Measurements from ENCODE around the gene PIGU. TPM values are rescaled to one million over a fixed set of nuclear protein-coding genes. Genes with fewer than 3 reads are reported as not detected.

Gene PIGU
- total and polyA plus RNA-seq, 9 of the 15 experiments (the other 6 are each of a cell fraction or from before 2014, with no cell fraction given) = 6.5 to 100 (median 28.1) TPM

DNA sequence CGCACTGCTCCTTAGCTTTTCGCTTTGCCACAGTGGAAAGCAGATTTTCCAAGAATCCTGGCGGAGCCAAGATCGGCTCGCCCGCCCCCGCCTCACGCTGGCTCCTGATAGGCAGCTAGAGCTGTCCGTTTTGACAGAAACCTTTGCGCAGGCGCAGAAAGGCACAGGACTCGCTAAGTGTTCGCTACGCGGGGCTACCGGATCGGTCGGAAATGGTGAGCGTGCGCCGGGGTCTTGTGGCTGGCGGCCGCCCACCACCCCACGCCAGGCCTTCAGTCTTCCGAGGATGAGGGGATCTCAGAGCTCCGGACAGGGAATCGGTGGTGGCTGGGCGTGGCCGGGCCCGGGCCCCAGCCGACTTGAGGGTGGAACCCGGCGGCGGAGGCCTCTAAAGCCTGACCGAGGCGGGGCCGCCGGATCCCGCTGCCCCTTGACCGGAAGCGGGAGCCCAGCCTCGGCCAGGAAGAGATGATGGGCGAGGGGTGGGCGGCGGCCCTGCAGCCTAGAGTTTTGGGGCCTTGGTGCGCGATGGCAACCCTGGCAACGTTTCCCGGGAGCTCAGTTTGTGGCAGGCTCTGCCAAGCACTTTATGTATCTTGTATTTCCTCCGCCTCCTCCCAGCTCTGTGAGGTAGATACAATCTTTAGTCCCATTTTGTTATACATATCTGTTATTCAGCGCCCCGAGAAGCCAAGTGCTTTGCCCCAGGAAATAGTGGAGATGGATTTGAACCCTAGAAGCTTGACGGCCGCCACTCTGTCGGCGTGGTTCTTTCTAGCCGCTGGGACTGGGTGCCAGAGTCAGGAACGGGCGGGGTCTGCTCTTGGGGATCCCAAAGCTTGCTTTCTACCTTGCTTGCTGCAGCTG, 160.4 kb downstream of the PIGU start, which contains the start of gene DYNLRB1 (continued):
- no peak for TF ChIP-seq NCOA2 (IDR thresholded peaks at IDR 0.05; ENCODE audit: partially characterized antibody in 2 of 2)
- no peak for TF ChIP-seq ZNF707 (CRISPR knock-in tag; conservative IDR thresholded peaks at IDR 0.05)
- no peak for TF ChIP-seq RNF2 (IDR thresholded peaks at IDR 0.05)
- TF ChIP-seq, protein P1, sequence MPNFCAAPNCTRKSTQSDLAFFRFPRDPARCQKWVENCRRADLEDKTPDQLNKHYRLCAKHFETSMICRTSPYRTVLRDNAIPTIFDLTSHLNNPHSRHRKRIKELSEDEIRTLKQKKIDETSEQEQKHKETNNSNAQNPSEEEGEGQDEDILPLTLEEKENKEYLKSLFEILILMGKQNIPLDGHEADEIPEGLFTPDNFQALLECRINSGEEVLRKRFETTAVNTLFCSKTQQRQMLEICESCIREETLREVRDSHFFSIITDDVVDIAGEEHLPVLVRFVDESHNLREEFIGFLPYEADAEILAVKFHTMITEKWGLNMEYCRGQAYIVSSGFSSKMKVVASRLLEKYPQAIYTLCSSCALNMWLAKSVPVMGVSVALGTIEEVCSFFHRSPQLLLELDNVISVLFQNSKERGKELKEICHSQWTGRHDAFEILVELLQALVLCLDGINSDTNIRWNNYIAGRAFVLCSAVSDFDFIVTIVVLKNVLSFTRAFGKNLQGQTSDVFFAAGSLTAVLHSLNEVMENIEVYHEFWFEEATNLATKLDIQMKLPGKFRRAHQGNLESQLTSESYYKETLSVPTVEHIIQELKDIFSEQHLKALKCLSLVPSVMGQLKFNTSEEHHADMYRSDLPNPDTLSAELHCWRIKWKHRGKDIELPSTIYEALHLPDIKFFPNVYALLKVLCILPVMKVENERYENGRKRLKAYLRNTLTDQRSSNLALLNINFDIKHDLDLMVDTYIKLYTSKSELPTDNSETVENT (CRISPR knock-in tag; IDR thresholded peaks at IDR 0.05) = peak; percentile 11; the same call in 1 of the 2 replicates
- TF ChIP-seq MXI1 (IDR thresholded peaks at IDR 0.05; ENCODE audit: low read depth, low read length) = peak; percentile 8; the same call in 1 of the 2 replicates
- TF ChIP-seq SETDB1 (IDR thresholded peaks at IDR 0.05; ENCODE audit: low read length) = no peak
- TF ChIP-seq KDM2B (CRISPR knock-in tag; IDR thresholded peaks at IDR 0.05) = peak; percentile 54; the same call in 1 of the 2 replicates
- TF ChIP-seq, protein P2, sequence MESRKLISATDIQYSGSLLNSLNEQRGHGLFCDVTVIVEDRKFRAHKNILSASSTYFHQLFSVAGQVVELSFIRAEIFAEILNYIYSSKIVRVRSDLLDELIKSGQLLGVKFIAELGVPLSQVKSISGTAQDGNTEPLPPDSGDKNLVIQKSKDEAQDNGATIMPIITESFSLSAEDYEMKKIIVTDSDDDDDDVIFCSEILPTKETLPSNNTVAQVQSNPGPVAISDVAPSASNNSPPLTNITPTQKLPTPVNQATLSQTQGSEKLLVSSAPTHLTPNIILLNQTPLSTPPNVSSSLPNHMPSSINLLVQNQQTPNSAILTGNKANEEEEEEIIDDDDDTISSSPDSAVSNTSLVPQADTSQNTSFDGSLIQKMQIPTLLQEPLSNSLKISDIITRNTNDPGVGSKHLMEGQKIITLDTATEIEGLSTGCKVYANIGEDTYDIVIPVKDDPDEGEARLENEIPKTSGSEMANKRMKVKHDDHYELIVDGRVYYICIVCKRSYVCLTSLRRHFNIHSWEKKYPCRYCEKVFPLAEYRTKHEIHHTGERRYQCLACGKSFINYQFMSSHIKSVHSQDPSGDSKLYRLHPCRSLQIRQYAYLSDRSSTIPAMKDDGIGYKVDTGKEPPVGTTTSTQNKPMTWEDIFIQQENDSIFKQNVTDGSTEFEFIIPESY (CRISPR knock-in tag; IDR thresholded peaks at IDR 0.05) = no peak
- no peak for TF ChIP-seq ZFPM2 (CRISPR knock-in tag; IDR thresholded peaks at IDR 0.05)
- TF ChIP-seq MYBL2 (IDR thresholded peaks at IDR 0.05; ENCODE audit: low read depth) = no peak
- TF ChIP-seq MYBL2 (CRISPR knock-in tag; IDR thresholded peaks at IDR 0.05; ENCODE audit: borderline replicate concordance) = no peak
- TF ChIP-seq, protein P3, sequence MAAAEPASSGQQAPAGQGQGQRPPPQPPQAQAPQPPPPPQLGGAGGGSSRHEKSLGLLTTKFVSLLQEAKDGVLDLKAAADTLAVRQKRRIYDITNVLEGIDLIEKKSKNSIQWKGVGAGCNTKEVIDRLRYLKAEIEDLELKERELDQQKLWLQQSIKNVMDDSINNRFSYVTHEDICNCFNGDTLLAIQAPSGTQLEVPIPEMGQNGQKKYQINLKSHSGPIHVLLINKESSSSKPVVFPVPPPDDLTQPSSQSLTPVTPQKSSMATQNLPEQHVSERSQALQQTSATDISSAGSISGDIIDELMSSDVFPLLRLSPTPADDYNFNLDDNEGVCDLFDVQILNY (CRISPR knock-in tag; IDR thresholded peaks at IDR 0.05) = no peak
- TF ChIP-seq SMAD1 (IDR thresholded peaks at IDR 0.05; ENCODE audit: low read depth, low read length, partially characterized antibody) = peak; percentile 62
- TF ChIP-seq HNRNPK (IDR thresholded peaks at IDR 0.05; ENCODE audit: low read depth, low read length, poor library complexity, severe bottlenecking) = no peak
- TF ChIP-seq ZNF263 (CRISPR knock-in tag; IDR thresholded peaks at IDR 0.05; ENCODE audit: borderline replicate concordance) = no peak
- TF ChIP-seq, protein P4, sequence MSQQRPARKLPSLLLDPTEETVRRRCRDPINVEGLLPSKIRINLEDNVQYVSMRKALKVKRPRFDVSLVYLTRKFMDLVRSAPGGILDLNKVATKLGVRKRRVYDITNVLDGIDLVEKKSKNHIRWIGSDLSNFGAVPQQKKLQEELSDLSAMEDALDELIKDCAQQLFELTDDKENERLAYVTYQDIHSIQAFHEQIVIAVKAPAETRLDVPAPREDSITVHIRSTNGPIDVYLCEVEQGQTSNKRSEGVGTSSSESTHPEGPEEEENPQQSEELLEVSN (IDR thresholded peaks at IDR 0.05; ENCODE audit: borderline replicate concordance in 1 of 2, extremely low read depth in 1 of 2, insufficient read depth in 1 of 2, insufficient read length in 1 of 2, low read depth in 1 of 2, low read length in 1 of 2, poor library complexity in 1 of 2, severe bottlenecking in 1 of 2) = no peak
- TF ChIP-seq SP1 (CRISPR knock-in tag; IDR thresholded peaks at IDR 0.05) = no peak; the same call in 1 of the 2 replicates

Data from K562 (cell line).